ENCODE data around the gene PIP4P1.

PIP4P1 gene

GRCh38 chr14:20482382-20482781 lies 21.1 kb upstream of the PIP4P1 start:
- no peak for TF ChIP-seq CTCF (IDR thresholded peaks at IDR 0.05; ENCODE audit: low read depth, low read length, missing control alignments)
- DNase-seq: no peak
- Histone ChIP-seq H3K27me3 (replicated peaks) (no peaks in the 10 kb centered on the region), H3K4me3 (ENCODE audit: low read depth, low read length) (no peak overlapping the region), H3K27ac (no peak overlapping the region), H3K36me3 (replicated peaks) (peaks cover 7% of the 10 kb centered on the region)
- in situ Hi-C loops (cut with HindIII; ENCODE audit: low pct_ligation_motif_present, low sequenced_read_pairs): no loop called here

GRCh38 chr14:20478894-20479293 lies 17.7 kb upstream of the PIP4P1 start:
- TF ChIP-seq CTCF (IDR thresholded peaks at IDR 0.05; ENCODE audit: low read depth, low read length, missing control alignments): no peak
- in situ Hi-C loops (cut with HindIII; ENCODE audit: low pct_ligation_motif_present, low sequenced_read_pairs): no loop called here
- Histone ChIP-seq H3K27me3 (replicated peaks) (no peaks in the 10 kb centered on the region), H3K27ac (no peak overlapping the region), H3K4me3 (ENCODE audit: low read depth, low read length) (no peak overlapping the region), H3K36me3 (replicated peaks) (peaks cover 40% of the 10 kb centered on the region)
- DNase-seq: no peak

GRCh38 chr14:20477211-20477876 lies 16.1 kb upstream of the PIP4P1 start:
- no peak overlapping the region for H3K4me3 ChIP-seq (ENCODE audit: low read depth, low read length)
- peak; percentile 83 for DNase-seq
- H3K27ac ChIP-seq: peak overlapping the region; percentile 12
- peaks cover 52% of the 10 kb centered on the region for H3K36me3 ChIP-seq (replicated peaks)
- in situ Hi-C loops (cut with HindIII; ENCODE audit: low pct_ligation_motif_present, low sequenced_read_pairs): no loop called here
- H3K27me3 ChIP-seq (replicated peaks): no peaks in the 10 kb centered on the region
- TF ChIP-seq CTCF (IDR thresholded peaks at IDR 0.05; ENCODE audit: low read depth, low read length, missing control alignments): no peak

- in situ Hi-C loops (cut with HindIII; ENCODE audit: low pct_ligation_motif_present, low sequenced_read_pairs): no loop called here
- Histone ChIP-seq H3K27me3 (replicated peaks) (no peaks in the 10 kb centered on the region), H3K36me3 (replicated peaks) (peaks cover 53% of the 10 kb centered on the region), H3K27ac (no peak overlapping the region), H3K4me3 (ENCODE audit: low read depth, low read length) (no peak overlapping the region)
- no peak for DNase-seq
- no peak for TF ChIP-seq CTCF (IDR thresholded peaks at IDR 0.05; ENCODE audit: low read depth, low read length, missing control alignments)
Observed at GRCh38 chr14:20476776-20477175, 15.5 kb upstream of the PIP4P1 start.

- Histone ChIP-seq H3K36me3 (replicated peaks) (peaks cover 46% of the 10 kb centered on the region), H3K27ac (no peak overlapping the region), H3K27me3 (replicated peaks) (no peaks in the 10 kb centered on the region), H3K4me3 (ENCODE audit: low read depth, low read length) (no peak overlapping the region)
- DNase-seq: no peak
- TF ChIP-seq CTCF (IDR thresholded peaks at IDR 0.05; ENCODE audit: low read depth, low read length, missing control alignments): no peak
- in situ Hi-C loops (cut with HindIII; ENCODE audit: low pct_ligation_motif_present, low sequenced_read_pairs): no loop called here
Observed at GRCh38 chr14:20472536-20473169, 11.4 kb upstream of the PIP4P1 start.

- TF ChIP-seq CTCF (IDR thresholded peaks at IDR 0.05; ENCODE audit: low read depth, low read length, missing control alignments): no peak
- H3K27me3 ChIP-seq (replicated peaks): no peaks in the 10 kb centered on the region
- no peak for DNase-seq
- in situ Hi-C loops (cut with HindIII; ENCODE audit: low pct_ligation_motif_present, low sequenced_read_pairs): no loop called here
- H3K4me3 ChIP-seq (ENCODE audit: low read depth, low read length): peak overlapping the region; percentile 99
- H3K27ac ChIP-seq: no peak overlapping the region
- H3K36me3 ChIP-seq (replicated peaks): peaks cover 30% of the 10 kb centered on the region
Observed at GRCh38 chr14:20470603-20470901, 9.3 kb upstream of the PIP4P1 start.

Data from brain microvascular endothelial cell (primary cell).